ENCODE results near the gene DAGLB.
A peak's percentile ranks its signal among the peaks of the same experiment; 100 is the strongest.
"Not testable (repeated sequence)": the region's sequence is repeated elsewhere in the genome, so short reads cannot be mapped to it uniquely, and the experiment has no call there.

DAGLB gene

GRCh38 chr7:6385110-6385781 lies 62.5 kb downstream of the DAGLB start:
- H3K27ac Mint-ChIP-seq = peak overlapping the region; percentile 64
- H3K4me1 Mint-ChIP-seq (ENCODE audit: low read depth) = peaks cover 62% of the 10 kb centered on the region
- no peaks in the 10 kb centered on the region for H3K27me3 Mint-ChIP-seq
- no peak overlapping the region for H3K4me3 Mint-ChIP-seq
- H3K9me3 Mint-ChIP-seq (ENCODE audit: low read depth) = no peaks in the 10 kb centered on the region
- H3K36me3 Mint-ChIP-seq = peaks cover 5% of the 10 kb centered on the region

GRCh38 chr7:6384327-6384726 lies 63.4 kb downstream of the DAGLB start:
- no peaks in the 10 kb centered on the region for H3K9me3 Mint-ChIP-seq (ENCODE audit: low read depth)
- H3K4me1 Mint-ChIP-seq (ENCODE audit: low read depth) = peaks cover 69% of the 10 kb centered on the region
- H3K4me3 Mint-ChIP-seq = no peak overlapping the region
- H3K27me3 Mint-ChIP-seq = no peaks in the 10 kb centered on the region
- H3K27ac Mint-ChIP-seq = peak overlapping the region; percentile 77
- peaks cover 8% of the 10 kb centered on the region for H3K36me3 Mint-ChIP-seq

GRCh38 chr7:6382817-6383216 lies 64.9 kb downstream of the DAGLB start:
- Mint-ChIP-seq H3K27ac (peak overlapping the region; percentile 29), H3K4me3 (peak overlapping the region; percentile 17)

GRCh38 chr7:6381846-6382245 lies 65.9 kb downstream of the DAGLB start:
- H3K27me3 Mint-ChIP-seq; H3K9me3 Mint-ChIP-seq (ENCODE audit: low read depth); H3K4me3 Mint-ChIP-seq; H3K27ac Mint-ChIP-seq: not testable (repeated sequence)
- peaks cover 77% of the 10 kb centered on the region for H3K4me1 Mint-ChIP-seq (ENCODE audit: low read depth)
- peaks cover 10% of the 10 kb centered on the region for H3K36me3 Mint-ChIP-seq

More at GRCh38 chr7:6382817-6383216, 64.9 kb downstream of the DAGLB start:
- Mint-ChIP-seq H3K27me3 (no peaks in the 10 kb centered on the region), H3K36me3 (peaks cover 10% of the 10 kb centered on the region), H3K4me1 (ENCODE audit: low read depth) (peaks cover 73% of the 10 kb centered on the region), H3K9me3 (ENCODE audit: low read depth) (no peaks in the 10 kb centered on the region)

- Mint-ChIP-seq H3K4me1 (ENCODE audit: low read depth) (peaks cover 74% of the 10 kb centered on the region), H3K4me3 (peak overlapping the region; percentile 53), H3K27ac (peak overlapping the region; percentile 81), H3K27me3 (no peaks in the 10 kb centered on the region), H3K9me3 (ENCODE audit: low read depth) (no peaks in the 10 kb centered on the region), H3K36me3 (peaks cover 13% of the 10 kb centered on the region)
Observed at GRCh38 chr7:6380310-6381095, 67.3 kb downstream of the DAGLB start.

- H3K27me3 Mint-ChIP-seq = no peaks in the 10 kb centered on the region
- peak overlapping the region; percentile 53 for H3K4me3 Mint-ChIP-seq
- peaks cover 13% of the 10 kb centered on the region for H3K36me3 Mint-ChIP-seq
- peak overlapping the region; percentile 81 for H3K27ac Mint-ChIP-seq
- peaks cover 68% of the 10 kb centered on the region for H3K4me1 Mint-ChIP-seq (ENCODE audit: low read depth)
- no peaks in the 10 kb centered on the region for H3K9me3 Mint-ChIP-seq (ENCODE audit: low read depth)
Observed at GRCh38 chr7:6379886-6380285, 67.9 kb downstream of the DAGLB start.

- H3K36me3 Mint-ChIP-seq = peaks cover 13% of the 10 kb centered on the region
Observed at GRCh38 chr7:6378556-6378955, 69.2 kb downstream of the DAGLB start.

GRCh38 chr7:6376820-6377219 lies 70.9 kb downstream of the DAGLB start:
- Mint-ChIP-seq H3K27ac (peak overlapping the region; percentile 50), H3K9me3 (ENCODE audit: low read depth) (no peaks in the 10 kb centered on the region), H3K27me3 (no peaks in the 10 kb centered on the region), H3K36me3 (peaks cover 13% of the 10 kb centered on the region), H3K4me3 (peak overlapping the region; percentile 71), H3K4me1 (ENCODE audit: low read depth) (peaks cover 47% of the 10 kb centered on the region)

More at GRCh38 chr7:6378556-6378955, 69.2 kb downstream of the DAGLB start:
- peak overlapping the region; percentile 59 for H3K27ac Mint-ChIP-seq
- not testable (repeated sequence) for H3K27me3 Mint-ChIP-seq; H3K4me3 Mint-ChIP-seq; H3K9me3 Mint-ChIP-seq (ENCODE audit: low read depth)
- peaks cover 61% of the 10 kb centered on the region for H3K4me1 Mint-ChIP-seq (ENCODE audit: low read depth)

- no peaks in the 10 kb centered on the region for H3K9me3 Mint-ChIP-seq (ENCODE audit: low read depth)
- H3K4me3 Mint-ChIP-seq = peak overlapping the region; percentile 91
- H3K27me3 Mint-ChIP-seq = no peaks in the 10 kb centered on the region
- H3K4me1 Mint-ChIP-seq (ENCODE audit: low read depth) = peaks cover 34% of the 10 kb centered on the region
- peak overlapping the region; percentile 89 for H3K27ac Mint-ChIP-seq
- peaks cover 11% of the 10 kb centered on the region for H3K36me3 Mint-ChIP-seq
Observed at GRCh38 chr7:6375348-6376101, 72.2 kb downstream of the DAGLB start.

- Mint-ChIP-seq H3K4me1 (ENCODE audit: low read depth) (peaks cover 2% of the 10 kb centered on the region), H3K27me3 (no peaks in the 10 kb centered on the region), H3K36me3 (no peaks in the 10 kb centered on the region), H3K9me3 (ENCODE audit: low read depth) (no peaks in the 10 kb centered on the region), H3K4me3 (no peak overlapping the region), H3K27ac (no peak overlapping the region)
Observed at GRCh38 chr7:6367701-6368211, 80.0 kb downstream of the DAGLB start.

GRCh38 chr7:6365451-6365850 lies 82.3 kb downstream of the DAGLB start:
- H3K4me1 Mint-ChIP-seq (ENCODE audit: low read depth) = no peaks in the 10 kb centered on the region

GRCh38 chr7:6360841-6361240 lies 86.9 kb downstream of the DAGLB start:
- Mint-ChIP-seq H3K27ac (peak overlapping the region; percentile 36), H3K9me3 (ENCODE audit: low read depth) (no peaks in the 10 kb centered on the region), H3K36me3 (no peaks in the 10 kb centered on the region), H3K27me3 (no peaks in the 10 kb centered on the region), H3K4me1 (ENCODE audit: low read depth) (no peaks in the 10 kb centered on the region), H3K4me3 (no peak overlapping the region)

More at GRCh38 chr7:6365451-6365850, 82.3 kb downstream of the DAGLB start:
- Mint-ChIP-seq H3K27ac (no peak overlapping the region), H3K27me3 (no peaks in the 10 kb centered on the region), H3K4me3 (no peak overlapping the region), H3K36me3 (no peaks in the 10 kb centered on the region), H3K9me3 (ENCODE audit: low read depth) (no peaks in the 10 kb centered on the region)

GRCh38 chr7:6359734-6360133 lies 88.0 kb downstream of the DAGLB start:
- Mint-ChIP-seq H3K9me3 (ENCODE audit: low read depth) (no peaks in the 10 kb centered on the region), H3K27me3 (no peaks in the 10 kb centered on the region), H3K36me3 (no peaks in the 10 kb centered on the region), H3K27ac (no peak overlapping the region), H3K4me3 (no peak overlapping the region), H3K4me1 (ENCODE audit: low read depth) (no peaks in the 10 kb centered on the region)

All from activated naive CD8-positive, alpha-beta T cell (primary cell).